Measurements from ENCODE around the gene TYROBP.
"Not testable (repeated sequence)": the region's sequence is repeated elsewhere in the genome, so short reads cannot be mapped to it uniquely, and the experiment has no call there.

TYROBP gene

DNA sequence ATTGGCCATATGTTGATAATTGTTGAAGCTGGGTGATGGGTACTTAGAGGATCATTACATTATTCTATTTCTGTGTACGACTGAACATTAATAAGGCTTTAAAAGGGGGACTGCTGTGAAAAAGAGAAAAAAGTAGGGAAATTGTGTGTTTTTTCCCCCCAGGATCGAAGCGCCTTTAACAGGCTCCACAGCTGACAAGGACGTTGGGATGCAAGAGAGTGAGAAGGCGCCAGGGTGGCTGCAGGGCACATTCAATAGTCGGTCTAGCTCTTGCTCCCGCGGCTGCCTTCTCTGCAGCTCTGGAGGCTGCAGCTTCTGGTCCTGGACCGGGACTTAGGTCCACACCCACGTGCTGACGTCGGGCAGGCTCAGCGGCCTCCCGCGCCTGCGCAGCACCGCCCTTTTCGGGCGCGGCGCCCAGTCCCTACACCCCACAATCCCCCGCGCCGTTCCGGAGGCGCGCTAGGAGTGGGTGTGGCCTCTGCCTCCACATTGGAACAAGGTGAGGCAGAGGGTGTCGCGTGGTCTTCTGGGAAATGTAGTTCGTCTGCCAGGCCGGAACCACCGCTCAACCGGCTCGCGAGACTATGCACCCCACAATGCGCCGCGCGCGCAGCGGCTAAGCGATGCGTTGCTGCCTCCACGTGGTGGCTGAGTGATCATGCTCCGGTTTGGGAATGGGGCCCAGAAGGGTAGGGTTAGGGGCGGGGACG is 23.2 kb upstream of the TYROBP start:
- DNase-seq = peak; percentile 100

GRCh38 chr19:35929876-35930275 is 21.8 kb upstream of the TYROBP start:
- no peak for DNase-seq

DNA sequence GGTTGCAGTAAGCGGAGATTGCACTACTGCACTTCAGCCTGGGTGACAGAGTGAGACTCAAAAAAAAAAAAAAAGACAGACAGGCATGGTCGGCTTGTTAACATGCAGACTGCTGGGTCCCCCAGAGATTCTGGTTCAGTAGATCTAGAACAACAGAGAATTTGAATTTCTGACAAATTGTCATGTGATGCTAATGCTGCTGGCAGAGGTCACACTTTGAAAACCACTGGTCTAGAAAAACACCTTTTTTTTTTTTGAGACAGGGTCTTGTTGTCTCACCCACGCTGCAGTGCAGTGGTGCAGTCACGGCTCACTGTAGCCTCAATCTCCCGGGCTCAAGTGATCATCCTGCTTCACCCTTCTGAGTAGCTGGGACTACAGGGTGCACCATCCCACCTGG is 20.4 kb upstream of the TYROBP start:
- no peak for DNase-seq

DNA sequence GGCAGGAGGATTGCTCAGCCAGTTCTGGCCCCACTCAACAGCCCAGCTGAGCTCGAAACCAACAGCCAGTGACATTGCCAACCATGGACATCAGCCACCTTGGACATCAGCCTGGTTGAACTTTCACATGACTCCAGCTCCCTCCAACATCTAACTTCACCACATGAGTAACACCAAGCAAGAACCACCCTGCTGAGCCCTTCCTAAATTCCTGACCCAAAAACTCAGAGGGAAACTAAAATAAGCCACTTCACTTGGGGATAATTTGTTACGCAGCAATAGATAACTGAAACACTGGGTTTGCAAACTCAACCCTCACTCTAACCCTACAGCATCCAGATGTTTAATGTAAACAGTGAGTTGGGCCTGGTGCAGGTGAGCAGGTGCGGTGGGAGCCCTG is 17.4 kb upstream of the TYROBP start:
- no peak for DNase-seq

- no peak for DNase-seq
Measured at GRCh38 chr19:35921012-35921411, 12.9 kb upstream of the TYROBP start.

DNA sequence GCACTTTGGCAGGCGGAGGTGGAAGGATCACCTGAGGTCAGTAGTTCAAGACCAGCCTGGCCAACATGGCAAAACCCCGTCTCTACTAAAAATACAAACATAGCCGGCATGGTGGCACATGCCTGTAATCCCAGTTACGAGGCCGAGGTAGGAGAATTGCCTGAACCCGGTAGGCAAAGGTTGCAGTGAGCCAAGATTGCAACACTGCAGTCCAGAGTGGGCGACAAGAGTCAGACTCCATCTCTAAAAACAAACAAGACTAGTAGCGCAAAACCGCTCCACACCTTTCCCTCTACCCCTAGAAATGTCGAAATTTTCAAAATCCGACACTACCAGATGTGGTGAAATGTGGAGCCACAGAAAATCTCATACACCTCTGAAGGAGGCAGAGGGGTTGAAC is 11.2 kb upstream of the TYROBP start:
- no peak for DNase-seq

GRCh38 chr19:35915443-35915842 is 7.3 kb upstream of the TYROBP start:
- no peak for DNase-seq

DNA sequence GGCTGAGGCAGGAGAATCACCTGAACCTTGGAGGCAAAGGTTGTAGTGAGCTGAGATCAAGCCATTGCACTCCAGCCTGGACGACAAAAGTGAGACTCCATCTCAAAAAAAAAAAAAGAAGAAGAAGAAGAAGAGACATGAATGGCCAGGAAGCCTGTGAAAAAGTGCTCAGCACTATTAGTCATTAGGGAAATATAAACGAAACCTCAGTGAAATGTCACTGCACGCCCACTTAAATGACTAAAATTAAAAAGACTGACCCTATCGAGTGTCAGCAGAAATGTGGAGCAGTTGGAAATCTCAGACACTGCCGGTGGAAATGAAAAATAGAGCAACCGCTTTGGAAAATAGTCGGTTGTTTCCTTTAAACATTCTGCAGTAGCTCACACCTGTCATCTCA is 5.5 kb upstream of the TYROBP start:
- DNase-seq = no peak

DNA sequence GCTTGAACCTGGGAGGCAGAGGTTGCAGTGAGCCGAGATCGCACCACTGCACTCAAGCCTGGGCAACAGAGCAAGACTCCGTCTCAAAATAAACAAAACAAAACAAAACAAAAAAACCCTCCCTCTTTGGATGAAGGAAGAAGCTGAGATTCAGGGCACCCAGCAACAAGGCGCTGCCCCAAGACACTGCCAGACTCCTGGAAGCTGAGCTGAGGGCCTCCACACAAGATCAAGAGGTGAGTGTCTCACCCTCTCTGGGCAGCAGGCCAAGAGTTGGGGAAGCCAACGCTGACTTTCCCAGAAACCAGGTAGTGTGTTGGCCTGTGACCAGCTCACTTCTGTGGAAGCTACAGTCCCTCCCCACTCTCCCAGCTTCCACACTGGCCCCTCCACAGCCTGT is 3.7 kb upstream of the TYROBP start:
- DNase-seq = no peak

DNA sequence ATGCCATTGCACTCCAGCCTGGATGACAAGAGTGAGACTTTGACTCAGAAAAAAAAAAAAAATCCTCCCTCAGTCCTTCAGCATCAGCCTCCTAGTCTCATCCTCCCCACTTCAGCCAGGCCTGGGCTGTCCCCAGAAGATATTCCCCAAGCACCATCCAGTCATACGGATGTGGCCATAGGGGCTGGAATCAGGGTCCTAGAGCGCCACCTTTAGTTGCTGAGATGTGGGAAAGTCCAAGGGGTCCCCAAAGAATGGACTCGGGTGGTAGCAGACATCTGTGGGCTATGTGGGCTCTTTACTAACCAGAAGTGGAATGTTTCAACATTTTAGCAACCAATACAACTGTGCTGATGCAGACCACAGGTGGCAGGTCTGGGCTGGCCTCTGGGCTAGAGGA is 3.1 kb upstream of the TYROBP start:
- DNase-seq = peak in 1 of 2 experiments; percentile 16

DNA sequence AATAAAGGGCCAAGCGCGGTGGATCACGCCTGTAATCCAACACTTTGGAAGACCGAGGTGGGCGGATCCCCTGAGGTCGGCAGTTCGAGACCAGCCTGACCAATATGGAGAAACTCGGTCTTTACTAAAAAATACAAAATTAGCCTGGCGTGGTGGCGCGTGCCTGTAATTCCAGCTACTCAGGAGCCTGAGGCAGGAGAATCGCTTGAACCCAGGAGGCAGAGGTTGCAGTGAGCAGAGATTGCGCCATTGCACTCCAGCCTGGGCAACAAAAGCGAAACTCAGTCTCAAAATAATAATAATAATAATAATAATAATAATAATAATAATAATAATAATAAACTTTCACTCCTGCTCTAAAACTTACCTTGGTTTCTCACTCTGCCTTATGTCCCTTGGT is 2.3 kb upstream of the TYROBP start:
- not testable (repeated sequence) for DNase-seq

- no peak for DNase-seq
Measured at GRCh38 chr19:35909684-35910035, 1.6 kb upstream of the TYROBP start.

- no peak for DNase-seq
Measured at GRCh38 chr19:35908973-35909683, 1.0 kb upstream of the TYROBP start.

- DNase-seq = no peak
Measured at GRCh38 chr19:35907377-35907745, 734 bp downstream of the TYROBP start.

DNA sequence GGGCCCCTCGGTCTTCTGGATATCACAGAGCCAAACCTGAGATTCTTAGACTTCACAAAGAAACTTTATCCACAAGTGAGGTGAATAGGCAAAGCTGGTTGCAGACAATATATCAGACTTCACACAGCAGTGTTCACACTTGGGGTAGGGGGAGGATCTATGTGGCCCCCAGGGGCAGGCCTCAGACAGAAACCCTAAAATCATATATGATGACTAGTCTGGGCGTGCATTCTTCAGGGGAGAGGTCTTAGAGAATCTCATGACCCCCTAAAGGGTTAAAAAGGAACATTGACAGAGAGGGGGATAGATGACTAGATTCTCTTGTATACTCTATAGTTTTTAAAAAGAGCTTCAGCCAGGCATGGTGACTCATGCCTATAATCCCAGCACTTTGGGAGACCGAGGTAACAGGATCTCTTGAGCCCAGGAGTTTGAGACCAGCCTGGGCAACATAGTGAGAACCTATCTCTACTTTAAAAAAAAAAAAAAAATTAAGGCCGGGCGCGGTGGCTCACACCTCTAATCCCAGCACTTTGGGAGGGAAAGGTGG is 2.8 kb downstream of the TYROBP start:
- no peak for DNase-seq

GRCh38 chr19:35904311-35905068 is 3.6 kb downstream of the TYROBP start:
- DNase-seq = no peak

DNA sequence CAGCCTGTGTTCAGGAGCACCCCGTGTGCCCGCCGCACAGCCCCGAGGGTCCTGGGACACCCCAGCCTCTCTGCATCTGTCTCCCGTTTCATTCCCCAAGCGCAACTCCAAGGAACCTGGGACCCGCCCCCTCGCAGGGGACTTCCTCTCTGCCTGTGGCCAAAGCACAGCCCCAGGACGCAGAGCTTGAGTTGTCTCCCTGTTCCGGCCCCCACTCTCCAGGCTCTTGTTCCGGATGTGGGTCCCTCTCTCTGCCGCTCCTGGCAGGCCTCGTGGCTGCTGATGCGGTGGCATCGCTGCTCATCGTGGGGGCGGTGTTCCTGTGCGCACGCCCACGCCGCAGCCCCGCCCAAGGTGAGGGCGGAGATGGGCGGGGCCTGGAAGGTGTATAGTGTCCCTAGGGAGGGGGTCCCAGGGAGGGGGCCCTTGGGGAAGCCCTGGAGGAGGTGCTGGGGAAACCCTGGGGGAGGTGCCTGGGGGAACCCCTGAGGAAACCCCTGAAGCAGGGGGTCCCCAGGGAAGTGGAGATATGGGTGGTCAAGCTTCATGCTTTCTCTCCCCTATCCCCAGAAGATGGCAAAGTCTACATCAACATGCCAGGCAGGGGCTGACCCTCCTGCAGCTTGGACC is 4.4 kb downstream of the TYROBP start:
- DNase-seq = peak; percentile 14 to 80

GRCh38 chr19:35902870-35903475 is 5.1 kb downstream of the TYROBP start:
- no peak for DNase-seq

GRCh38 chr19:35901854-35902661 is 6.0 kb downstream of the TYROBP start, which contains the start of gene HCST:
Gene HCST, plus strand, starts transcription at chr19:35902529. Its CDS starts 65 bp downstream, at chr19:35902594.
- no peak for DNase-seq

GRCh38 chr19:35901055-35901644 is 6.9 kb downstream of the TYROBP start:
- DNase-seq = no peak

GRCh38 chr19:35899547-35900214 is 8.4 kb downstream of the TYROBP start:
- DNase-seq = peak; percentile 80 to 97
